ENCODE measurements around the gene PHACTR3.
A peak's percentile ranks its signal among the peaks of the same experiment; 100 is the strongest.

PHACTR3 gene

DNA sequence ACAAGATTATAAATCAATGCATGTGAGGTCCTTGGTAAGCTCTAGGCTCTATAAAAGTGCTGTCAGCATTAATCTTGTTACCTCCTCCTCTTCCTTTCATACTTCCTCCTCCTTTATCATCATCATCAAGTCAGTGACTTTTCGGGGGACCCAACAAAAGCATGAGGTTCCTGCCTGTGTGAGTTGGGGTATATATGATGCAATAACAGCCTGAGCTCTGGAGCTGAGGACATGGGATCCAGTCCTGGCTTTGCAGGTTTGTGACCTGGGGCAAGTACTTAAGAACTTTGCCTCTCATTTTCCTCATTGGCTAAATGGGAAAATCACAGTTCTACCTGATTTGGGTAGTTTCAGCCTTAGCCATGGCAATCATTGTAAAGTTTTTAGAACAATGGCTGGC, 7.1 kb upstream of the PHACTR3 start:
- ChIA-PET CTCF (interaction anchor here (0.7 to 6.9 kb wide), 13 partner anchors 9 to 186 kb away, joined by 3 to 74 read pairs (median 4); no protein-coding TSS in a partner anchor), POLR2A (no interaction called here)
- TF ChIP-seq, protein P1, sequence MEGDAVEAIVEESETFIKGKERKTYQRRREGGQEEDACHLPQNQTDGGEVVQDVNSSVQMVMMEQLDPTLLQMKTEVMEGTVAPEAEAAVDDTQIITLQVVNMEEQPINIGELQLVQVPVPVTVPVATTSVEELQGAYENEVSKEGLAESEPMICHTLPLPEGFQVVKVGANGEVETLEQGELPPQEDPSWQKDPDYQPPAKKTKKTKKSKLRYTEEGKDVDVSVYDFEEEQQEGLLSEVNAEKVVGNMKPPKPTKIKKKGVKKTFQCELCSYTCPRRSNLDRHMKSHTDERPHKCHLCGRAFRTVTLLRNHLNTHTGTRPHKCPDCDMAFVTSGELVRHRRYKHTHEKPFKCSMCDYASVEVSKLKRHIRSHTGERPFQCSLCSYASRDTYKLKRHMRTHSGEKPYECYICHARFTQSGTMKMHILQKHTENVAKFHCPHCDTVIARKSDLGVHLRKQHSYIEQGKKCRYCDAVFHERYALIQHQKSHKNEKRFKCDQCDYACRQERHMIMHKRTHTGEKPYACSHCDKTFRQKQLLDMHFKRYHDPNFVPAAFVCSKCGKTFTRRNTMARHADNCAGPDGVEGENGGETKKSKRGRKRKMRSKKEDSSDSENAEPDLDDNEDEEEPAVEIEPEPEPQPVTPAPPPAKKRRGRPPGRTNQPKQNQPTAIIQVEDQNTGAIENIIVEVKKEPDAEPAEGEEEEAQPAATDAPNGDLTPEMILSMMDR (IDR thresholded peaks at IDR 0.05; ENCODE audit: insufficient read depth, low read length, missing control alignments): no peak

DNA sequence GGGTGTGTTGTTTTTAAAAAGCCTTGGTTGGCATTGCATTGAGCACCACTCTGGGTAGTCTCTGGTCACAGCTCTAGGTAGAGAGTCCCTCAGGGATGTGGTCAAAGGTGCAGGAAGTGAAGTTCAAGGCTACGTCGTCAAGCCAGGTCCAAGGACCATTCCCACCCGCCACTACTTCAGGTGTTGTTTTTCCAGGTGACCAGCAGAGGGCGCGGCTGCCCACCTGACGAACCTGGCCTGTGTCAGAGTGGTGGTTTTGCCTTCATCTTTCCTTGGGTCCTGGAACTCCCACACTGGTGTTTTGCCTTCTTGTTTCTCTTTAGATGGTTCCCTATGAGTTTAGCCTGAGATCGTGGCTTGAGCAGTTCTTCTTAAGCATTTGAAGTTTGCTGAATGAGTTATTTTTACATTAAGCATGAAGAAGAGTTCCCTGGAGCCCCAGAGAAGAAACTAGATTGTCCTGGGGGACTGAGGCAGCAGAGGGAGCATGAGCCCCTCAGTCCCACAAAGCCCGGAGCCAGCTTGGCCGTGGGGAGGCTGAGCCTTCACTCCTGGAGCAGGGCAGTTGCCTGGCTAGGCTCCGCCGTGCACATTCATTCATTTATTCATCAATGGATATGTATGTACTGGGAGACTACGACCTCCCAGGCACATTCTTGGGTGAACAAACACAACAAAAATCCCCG, 5.6 kb upstream of the PHACTR3 start:
- TF ChIP-seq, protein P1 (IDR thresholded peaks at IDR 0.05; ENCODE audit: insufficient read depth, low read length, missing control alignments): peak; percentile 74
- no peak for DNase-seq (ENCODE audit: low read depth, low spot score)
- H3K4me3 ChIP-seq (ENCODE audit: low read depth, low read length): no peak overlapping the region
- ChIA-PET POLR2A (no interaction called here), CTCF (interaction anchor here (0.7 to 6.9 kb wide), 7 partner anchors 9 to 152 kb away, joined by 3 to 74 read pairs (median 5); no protein-coding TSS in a partner anchor)

More for the DNA sequence above, 7.1 kb upstream of the PHACTR3 start:
- DNase-seq (ENCODE audit: low read depth, low spot score): no peak
- no peak overlapping the region for H3K4me3 ChIP-seq (ENCODE audit: low read depth, low read length)

DNA sequence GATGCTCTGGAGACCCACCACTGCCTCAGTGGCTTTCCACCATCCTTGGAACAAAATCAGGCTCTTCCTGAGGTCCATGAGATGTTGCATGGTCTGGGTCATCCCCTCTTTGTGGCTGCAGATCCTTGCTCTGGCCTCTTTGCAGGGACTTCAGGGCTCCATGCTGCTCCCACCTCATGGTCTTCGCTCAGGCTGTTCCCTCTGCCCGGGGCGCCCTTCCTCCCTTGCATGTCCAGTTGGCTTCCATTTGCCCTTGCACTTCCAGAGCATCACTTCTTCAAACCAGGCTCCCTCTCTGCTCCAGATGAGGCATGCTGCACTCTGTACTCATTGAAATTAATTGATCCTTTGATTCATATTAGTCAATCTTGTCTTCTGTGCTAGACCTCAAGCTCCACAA, 4.4 kb upstream of the PHACTR3 start:
- TF ChIP-seq, protein P1 (IDR thresholded peaks at IDR 0.05; ENCODE audit: insufficient read depth, low read length, missing control alignments): no peak
- CTCF ChIA-PET: interaction anchor here (1.1 to 6.9 kb wide), 3 partner anchors 29 to 151 kb away, joined by 3 to 74 read pairs (median 5); no protein-coding TSS in a partner anchor
- DNase-seq (ENCODE audit: low read depth, low spot score): no peak
- no peak overlapping the region for H3K4me3 ChIP-seq (ENCODE audit: low read depth, low read length)
- POLR2A ChIA-PET: no interaction called here

GRCh38 chr20:59600472-59600871, 3.9 kb upstream of the PHACTR3 start:
- DNase-seq (ENCODE audit: low read depth, low spot score): no peak
- POLR2A ChIA-PET: no interaction called here
- TF ChIP-seq, protein P1 (IDR thresholded peaks at IDR 0.05; ENCODE audit: insufficient read depth, low read length, missing control alignments): no peak
- CTCF ChIA-PET: interaction anchor here (1.1 to 6.9 kb wide), 2 partner anchors 144 to 150 kb away, joined by 3 to 74 read pairs; no protein-coding TSS in a partner anchor
- no peak overlapping the region for H3K4me3 ChIP-seq (ENCODE audit: low read depth, low read length)

DNA sequence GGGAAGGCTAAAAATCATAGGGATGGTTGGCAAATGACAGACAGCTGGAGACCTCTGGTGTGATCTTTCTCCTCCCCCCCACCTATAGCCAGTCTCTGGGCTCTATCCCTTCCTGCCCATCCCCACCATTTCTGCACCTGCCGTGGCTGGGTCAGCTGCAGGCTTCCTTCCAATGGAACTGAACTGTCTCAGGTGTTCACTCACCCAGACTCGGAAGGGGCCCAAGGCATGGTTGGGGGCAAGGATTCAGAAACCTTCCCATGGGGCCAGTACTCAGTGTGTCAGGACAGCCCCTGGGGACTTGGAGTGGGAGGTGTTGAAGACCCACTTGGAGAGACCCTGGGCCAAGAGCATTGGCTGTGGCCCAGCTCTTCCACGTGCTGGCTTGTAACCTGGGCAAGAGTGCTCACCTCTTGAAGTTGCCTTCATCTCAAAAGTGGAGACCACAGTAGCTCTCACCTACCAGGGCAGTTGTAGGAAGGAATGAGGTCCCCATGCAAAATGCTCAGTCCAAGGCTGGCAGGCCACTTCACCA, 1.7 kb upstream of the PHACTR3 start:
- no peak for DNase-seq (ENCODE audit: low read depth, low spot score)
- ChIA-PET POLR2A (no interaction called here), CTCF (interaction anchor here (1.3 kb wide), 1 partner anchor 32 kb away, joined by 4 read pairs; no protein-coding TSS in a partner anchor)
- H3K4me3 ChIP-seq (ENCODE audit: low read depth, low read length): no peak overlapping the region
- TF ChIP-seq, protein P1 (IDR thresholded peaks at IDR 0.05; ENCODE audit: insufficient read depth, low read length, missing control alignments): no peak

DNA sequence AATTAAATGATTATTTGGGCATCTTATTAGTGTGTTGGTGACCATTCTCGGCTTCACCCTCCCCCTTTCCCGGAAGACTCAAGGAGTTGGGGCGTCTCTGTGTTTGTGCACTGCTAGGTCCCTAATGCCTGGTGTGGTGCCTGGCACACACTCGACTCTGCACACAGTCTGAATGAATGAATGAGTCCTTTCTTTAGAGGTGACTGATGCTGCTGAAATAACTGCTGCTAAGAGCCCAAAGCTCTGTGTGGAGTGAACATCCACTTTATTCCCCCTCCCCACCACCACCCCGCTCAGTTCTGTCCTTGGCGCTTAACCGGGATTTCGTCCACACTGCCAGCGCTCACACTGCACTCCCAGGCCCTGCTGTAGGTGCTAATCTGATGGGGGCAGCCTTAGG, 1.2 kb upstream of the PHACTR3 start:
- H3K4me3 ChIP-seq (ENCODE audit: low read depth, low read length): no peak overlapping the region
- no peak for DNase-seq (ENCODE audit: low read depth, low spot score)
- ChIA-PET CTCF (no interaction called here), POLR2A (no interaction called here)
- TF ChIP-seq, protein P1 (IDR thresholded peaks at IDR 0.05; ENCODE audit: insufficient read depth, low read length, missing control alignments): no peak
